HepG2 (cell line): Measurements from ENCODE around the gene CBFA2T2. TPM values are rescaled to one million over a fixed set of nuclear protein-coding genes. Genes with fewer than 3 reads are reported as not detected.
A peak's percentile ranks its signal among the peaks of the same experiment; 100 is the strongest.

ENCODE experiments used
- ATAC-seq: fragments of 200-7000 bp; cut with Tn5 transposase; 3 replicates; pipeline ENCODE4 v1.9.1; 2020; ENCODE audit warnings: mild to moderate bottlenecking, moderate library complexity
- BruUV-seq: library from RNA; stranded (reverse); fragments of 400-500 nt; replicated peaks from 2 replicates; lab custom pipeline; 2021; lab: Mats Ljungman, UMichigan
- CTCF ChIA-PET: fragments of 300-600 bp; formaldehyde crosslinking; extraction: SDS; loops from one replicate; lab custom pipeline; 2021; ENCODE audit warnings: low total read pairs, inconsistent platforms, low intra/inter-chr PET ratio; lab: Yijun Ruan, JAX
- POLR2A ChIA-PET: fragments of 350-600 bp; sonication (Branson Sonifier 250); formaldehyde crosslinking; loops from one replicate; lab custom pipeline; 2020; ENCODE audit warnings: antibody characterized with exemption, inconsistent platforms; lab: Yijun Ruan, JAX
- DNase-seq: peaks from one replicate; pipeline ENCODE4 v3.0.0-alpha.2; 2015; ENCODE audit warnings: low spot score
- FAIRE-seq: peaks from 3 replicates; lab custom pipeline; 2011; peaks lifted over from hg19 to GRCh38; lab: Jason Lieb, UNC
- H2AFZ ChIP-seq: one replicate; pipeline ENCODE4 v1.6.1; 2011; ENCODE audit warnings: low read length, inconsistent platforms
- H3K27ac ChIP-seq: fragments of 300-600 bp; 3 replicates; pipeline ENCODE4 v1.8.0; 2011; ENCODE audit warnings: mixed run types, mild to moderate bottlenecking, mixed read lengths, low read length, inconsistent platforms; ENCODE audit not compliant: insufficient read depth; ENCODE audit errors: extremely low read length
- H3K27me3 ChIP-seq, 2 experiments: fragments of 200-600 bp in 1 of 2; 2 replicates in 1 of 2; 3 replicates in 1 of 2; pipeline versions ENCODE4 v1.6.0 to v1.8.0; 2011; ENCODE audit warnings: low read length in 2 of 2, mild to moderate bottlenecking in 2 of 2, moderate library complexity in 2 of 2, inconsistent platforms in 1 of 2; ENCODE audit not compliant: insufficient read depth in 2 of 2, control insufficient read depth in 1 of 2
- H3K36me3 ChIP-seq, 2 experiments: fragments of 200-600 bp in 1 of 2; replicated peaks in 1 of 2; 2 replicates in 1 of 2; 3 replicates in 1 of 2; pipeline versions ENCODE4 v1.5.1 to v1.8.0; 2011; ENCODE audit warnings: low read length in 2 of 2, inconsistent platforms in 1 of 2; ENCODE audit not compliant: insufficient read depth in 2 of 2, control insufficient read depth in 1 of 2
- H3K4me1 ChIP-seq: 2 replicates; pipeline ENCODE4 v1.5.1; 2012; ENCODE audit warnings: low read length, inconsistent platforms; ENCODE audit not compliant: insufficient read depth
- H3K4me2 ChIP-seq: 2 replicates; pipeline ENCODE4 v1.6.0; 2011; ENCODE audit warnings: low read depth, low read length, inconsistent platforms
- H3K4me3 ChIP-seq, 3 experiments: fragments of 200-600 bp in 1 of 3; sonication (generic), shearing (Covaris generic) in 1 of 3; replicated peaks in 1 of 3; 2 replicates each; pipeline ENCODE4 v1.5.1; 2011 to 2016; ENCODE audit warnings: low read length in 3 of 3, inconsistent platforms in 2 of 3, low read depth in 2 of 3, mild to moderate bottlenecking in 2 of 3, control low read depth in 1 of 3, mixed read lengths in 1 of 3; ENCODE audit not compliant: insufficient read depth in 1 of 3
- H3K79me2 ChIP-seq: one replicate; pipeline ENCODE4 v1.6.1; 2011; ENCODE audit warnings: low read length, inconsistent platforms; ENCODE audit not compliant: insufficient read depth
- H3K9ac ChIP-seq: 2 replicates; pipeline ENCODE4 v1.6.0; 2011; ENCODE audit warnings: mild to moderate bottlenecking, low read depth, low read length, inconsistent platforms; ENCODE audit not compliant: insufficient read depth
- H3K9me3 ChIP-seq: 2 replicates; pipeline ENCODE4 v1.5.1; 2012; ENCODE audit warnings: mild to moderate bottlenecking, low read length
- H4K20me1 ChIP-seq: 2 replicates; pipeline ENCODE4 v1.6.0; 2011; ENCODE audit warnings: inconsistent platforms, mild to moderate bottlenecking, low read length, moderate library complexity; ENCODE audit not compliant: insufficient read depth
- BORCS8-MEF2B ChIP-seq: sonication (generic); formaldehyde crosslinking; IDR thresholded peaks from 2 replicates; pipeline ENCODE4 v1.8.0; 2022; ENCODE audit warnings: mild to moderate bottlenecking, missing genetic modification reagents
- CHD4 ChIP-seq: fragments of 200-600 bp; sonication (generic); IDR thresholded peaks from 2 replicates; pipeline ENCODE4 v1.7.0; 2017; ENCODE audit warnings: mild to moderate bottlenecking, low read length, borderline replicate concordance
- KMT2B ChIP-seq: IDR thresholded peaks from 2 replicates; pipeline ENCODE4 v1.6.1; 2016; ENCODE audit warnings: missing genetic modification reagents, missing compliant biosample characterization
- MEF2D ChIP-seq: sonication (generic); formaldehyde crosslinking; IDR thresholded peaks from 2 replicates; pipeline ENCODE4 v1.5.1; 2020; ENCODE audit warnings: mild to moderate bottlenecking, missing genetic modification reagents
- MLLT10 ChIP-seq: sonication (generic); formaldehyde crosslinking; IDR thresholded peaks from 2 replicates; pipeline ENCODE4 v1.4.0; 2020; ENCODE audit warnings: missing genetic modification reagents
- MTF2 ChIP-seq: sonication (generic); formaldehyde crosslinking; IDR thresholded peaks from 2 replicates; pipeline ENCODE4 v1.5.0; 2020; ENCODE audit warnings: missing genetic modification reagents, borderline replicate concordance
- NFRKB ChIP-seq: fragments of 450-650 bp; IDR thresholded peaks from 2 replicates; pipeline ENCODE4 v1.6.1; 2017
- NR2F6 ChIP-seq, 2 experiments: IDR thresholded peaks; 2 replicates each; pipeline ENCODE4 v1.6.1; 2016; ENCODE audit warnings: antibody characterized with exemption in 1 of 2, mild to moderate bottlenecking in 1 of 2
- POLR2A ChIP-seq, 2 experiments: IDR thresholded peaks; 2 replicates each; pipeline ENCODE4 v1.6.1; 2011; ENCODE audit warnings: low read depth in 2 of 2, low read length in 2 of 2, mild to moderate bottlenecking in 1 of 2, moderate library complexity in 1 of 2; ENCODE audit not compliant: insufficient read depth in 1 of 2
- RCOR2 ChIP-seq: IDR thresholded peaks from 2 replicates; pipeline ENCODE4 v1.6.1; 2016; ENCODE audit warnings: missing biosample characterization, missing genetic modification reagents
- RFX5 ChIP-seq: IDR thresholded peaks from 2 replicates; pipeline ENCODE4 v1.6.1; 2011; ENCODE audit warnings: low read depth, low read length, improper control_type of control experiment
- SALL1 ChIP-seq: sonication (generic); formaldehyde crosslinking; IDR thresholded peaks from 2 replicates; pipeline ENCODE4 v1.8.0; 2022; ENCODE audit warnings: mild to moderate bottlenecking, missing genetic modification reagents
- TGIF2 ChIP-seq: IDR thresholded peaks from 2 replicates; pipeline ENCODE4 v1.6.1; 2016; ENCODE audit warnings: control low read depth, missing compliant biosample characterization
- TMF1 ChIP-seq: sonication (generic); formaldehyde crosslinking; IDR thresholded peaks from 2 replicates; pipeline ENCODE4 v1.8.1; 2022; ENCODE audit warnings: low read depth, missing genetic modification reagents
- TOPORS ChIP-seq: sonication (generic); formaldehyde crosslinking; IDR thresholded peaks from 2 replicates; pipeline ENCODE4 v1.8.0; 2023; ENCODE audit warnings: mild to moderate bottlenecking, missing genetic modification reagents
- ZBTB21 ChIP-seq: sonication (generic); formaldehyde crosslinking; IDR thresholded peaks from 2 replicates; pipeline ENCODE4 v1.4.0; 2020; ENCODE audit warnings: missing genetic modification reagents
- ZBTB7A ChIP-seq: sonication (generic); formaldehyde crosslinking; IDR thresholded peaks from 2 replicates; pipeline ENCODE4 v1.8.0; 2022; ENCODE audit warnings: mild to moderate bottlenecking, missing genetic modification reagents
- ZFX ChIP-seq: sonication (generic); formaldehyde crosslinking; IDR thresholded peaks from 2 replicates; pipeline ENCODE4 v1.4.0; 2020; ENCODE audit warnings: mild to moderate bottlenecking, low read depth, missing genetic modification reagents, moderate library complexity
- ZMYM3 ChIP-seq: sonication (generic); formaldehyde crosslinking; IDR thresholded peaks from 2 replicates; pipeline ENCODE4 v1.5.1; 2020; ENCODE audit warnings: mild to moderate bottlenecking, missing genetic modification reagents
- ZNF263 ChIP-seq: sonication (generic); formaldehyde crosslinking; IDR thresholded peaks from 2 replicates; pipeline ENCODE4 v1.4.0; 2020; ENCODE audit warnings: missing genetic modification reagents
- ZNF331 ChIP-seq: sonication (generic); formaldehyde crosslinking; IDR thresholded peaks from 2 replicates; pipeline ENCODE4 v1.4.0; 2020; ENCODE audit warnings: missing genetic modification reagents
- ZNF354B ChIP-seq: sonication (generic); formaldehyde crosslinking; IDR thresholded peaks from 2 replicates; pipeline ENCODE4 v1.8.0; 2022; ENCODE audit warnings: mild to moderate bottlenecking, missing genetic modification reagents
- ZNF629 ChIP-seq: sonication (generic); formaldehyde crosslinking; conservative IDR thresholded peaks from 2 replicates; pipeline ENCODE4 v1.5.0; 2020; ENCODE audit warnings: missing genetic modification reagents
- ZNF644 ChIP-seq: IDR thresholded peaks from 2 replicates; pipeline ENCODE4 v1.6.1; 2016; ENCODE audit warnings: low read depth
- ZNF75D ChIP-seq: sonication (generic); formaldehyde crosslinking; IDR thresholded peaks from 2 replicates; pipeline ENCODE4 v1.8.1; 2023; ENCODE audit warnings: missing genetic modification reagents, mild to moderate bottlenecking, borderline replicate concordance
- WGBS: methylation state at CpG from one replicate; pipeline ENCODE4 v1.1.6; 2017; ENCODE audit warnings: low lambda C conversion rate; 5-methylcytosine and 5-hydroxymethylcytosine counted together
- in situ Hi-C: cut with HindIII; loops from 2 replicates; pipeline ENCODE4 v1.10.0; 2017; ENCODE audit warnings: low pct_unique_long_range_greater_than_20kb; ENCODE audit not compliant: extremely low pct_ligation_motif_present
- intact Hi-C: fragments of 100-400 bp; cut with micrococcal nuclease; formaldehyde crosslinking; loops from one replicate; pipeline ENCODE4 v1.10.0; 2022; ENCODE audit not compliant: unreplicated experiment
- polyA plus RNA-seq, 8 experiments: library from polyadenylated mRNA; depleted of rRNA in 3 of 8; stranded (reverse) in 7 of 8; unstranded in 1 of 8; fragments of >200 nt; fragmentation: Illumina TruSeq in 4 of 8; extraction: Trizol in 4 of 8; gene quantifications; 2 replicates each; pipeline versions ENCODE4 v1.2.1 to v1.2.3, GENCODE V29; 2011 to 2016; ENCODE audit warnings: low read depth in 4 of 8, missing spikeins in 1 of 8, mixed read lengths in 1 of 8; ENCODE audit not compliant: insufficient read depth in 1 of 8
- total RNA-seq, 5 experiments: library from RNA; depleted of rRNA; stranded (reverse); fragments of >200 nt; fragmentation: Illumina TruSeq; extraction: Trizol; gene quantifications; 2 replicates each; pipeline ENCODE4 v1.2.3, GENCODE V29; 2016; ENCODE audit warnings: low read depth in 1 of 5
- TF ChIP-seq, protein P1 (sequence below): sonication (generic); formaldehyde crosslinking; IDR thresholded peaks from 2 replicates; pipeline ENCODE4 v1.5.0; 2020; ENCODE audit warnings: missing genetic modification reagents, mild to moderate bottlenecking, borderline replicate concordance

CBFA2T2 gene
- total and polyA plus RNA-seq, 2 of the 13 experiments (the other 11 are each of a cell fraction or from before 2014, with no cell fraction given): 6.3 to 21.2 TPM

DNA sequence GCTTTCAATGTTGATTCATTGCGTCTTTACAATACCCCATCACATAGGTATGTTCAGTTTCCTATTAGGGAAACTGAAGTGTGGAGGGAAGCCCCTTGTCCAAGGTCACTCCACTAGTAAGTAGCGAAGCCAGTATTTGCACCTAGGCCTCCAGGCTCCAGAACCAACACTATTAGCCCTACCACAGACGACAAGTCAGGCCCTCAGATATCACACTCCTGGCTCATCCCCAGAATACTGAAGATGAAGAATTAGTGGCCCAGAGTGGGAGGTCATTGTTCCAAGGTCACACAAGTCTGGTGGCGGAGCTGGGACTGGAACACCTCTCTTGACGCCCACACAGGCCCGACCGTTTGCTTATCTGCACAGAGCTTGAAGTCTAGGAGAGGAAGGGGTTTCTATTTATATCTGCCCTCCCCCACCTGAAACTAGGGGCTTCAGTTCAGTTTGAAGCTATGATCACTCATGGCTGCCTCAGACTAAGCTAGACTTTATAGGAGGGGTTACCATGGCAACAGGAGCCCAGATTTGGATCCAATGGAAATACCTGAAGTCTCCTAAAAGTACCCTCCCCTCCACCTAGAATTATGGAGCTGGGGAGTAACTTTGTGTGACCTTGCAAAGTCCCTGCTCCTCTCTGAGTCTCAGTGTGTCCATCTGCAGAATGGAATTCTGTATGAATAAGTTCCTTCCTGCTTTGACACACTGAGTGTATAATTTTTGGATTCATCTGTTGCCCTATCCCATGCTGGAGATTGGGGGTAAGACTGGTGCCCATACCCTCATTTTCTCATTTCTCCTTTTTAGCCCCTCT lies 48.5 kb upstream of the CBFA2T2 start:
- H3K27me3 ChIP-seq: peaks cover 0 to 6% of the 10 kb centered on the region in 2 experiments; a peak in 2 of 5 replicates
- ChIA-PET CTCF (no interaction called here), POLR2A (interaction anchor here (0.7 to 4.4 kb wide), 5 partner anchors 28 to 222 kb away, joined by 3 to 36 read pairs (median 6); partner anchors contain the start of genes CBFA2T2 and CDK5RAP1)
- peaks cover 47% of the 10 kb centered on the region for H3K4me1 ChIP-seq
- H3K9ac ChIP-seq: no peak overlapping the region
- FAIRE-seq (peak; percentile 83), DNase-seq (peak; percentile 71), ATAC-seq (no peak)
- intact Hi-C loops (loop anchor here (10.0 kb wide), 1 partner anchor 293 kb away; the partner anchor contains the start of gene ZNF341), in situ Hi-C loops (no loop called here)
- H3K9me3 ChIP-seq: no peaks in the 10 kb centered on the region
- WGBS: 3% methylated on average over 7 of the region's 7 CpGs
- H3K79me2 ChIP-seq: no peaks in the 10 kb centered on the region
- peak overlapping the region; percentile 48 for H3K4me2 ChIP-seq
- H3K36me3 ChIP-seq: no peaks in the 10 kb centered on the region; a peak in 1 of 5 replicates
- H3K4me3 ChIP-seq: peak overlapping the region in 1 of 3 experiments; percentile 6; a peak in 1 of 6 replicates
- H3K27ac ChIP-seq: no peak overlapping the region
- no TSS peak for BruUV-seq
- H4K20me1 ChIP-seq: no peaks in the 10 kb centered on the region
- H2AFZ ChIP-seq: no peak overlapping the region
- 0 out of 2 replicates have a peak, but pooled peaks have one; percentile 11 for TF ChIP-seq CHD4
- no peak for TF ChIP-seq TMF1 (CRISPR knock-in tag)
- 0 out of 4 replicates have a peak, but pooled peaks of 1 of the 2 experiments have one; percentile 27 for TF ChIP-seq POLR2A (IDR thresholded peaks at IDR 0.05; ENCODE audit: insufficient read depth in 1 of 2, low read depth in 2 of 2, low read length in 2 of 2)
- TF ChIP-seq MTF2: no peak
- peak; percentile 93 for TF ChIP-seq ZNF629 (CRISPR knock-in tag)
- no peak for TF ChIP-seq ZNF75D (CRISPR knock-in tag)
- TF ChIP-seq ZNF263: 0 out of 2 replicates have a peak, but pooled peaks have one; percentile 54
- peak; percentile 18; the same call in 1 of the 2 replicates for TF ChIP-seq ZNF331 (CRISPR knock-in tag)
- TF ChIP-seq ZFX (CRISPR knock-in tag): peak; percentile 59
- TF ChIP-seq RCOR2 (CRISPR knock-in tag): peak; percentile 66
- TF ChIP-seq KMT2B (CRISPR knock-in tag): 0 out of 2 replicates have a peak, but pooled peaks have one; percentile 6
- no peak for TF ChIP-seq ZNF644 (CRISPR knock-in tag)
- no peak for TF ChIP-seq MLLT10 (CRISPR knock-in tag)
- peak; percentile 24; the same call in 1 of the 2 replicates for TF ChIP-seq SALL1
- TF ChIP-seq ZNF354B (CRISPR knock-in tag): 0 out of 2 replicates have a peak, but pooled peaks have one; percentile 30
- TF ChIP-seq NR2F6 (IDR thresholded peaks at IDR 0.05): peak; percentile 41
- TF ChIP-seq NR2F6 (CRISPR knock-in tag; IDR thresholded peaks at IDR 0.05): peak; percentile 23; the same call in 1 of the 2 replicates
- peak; percentile 7; the same call in 1 of the 2 replicates for TF ChIP-seq RFX5
- TF ChIP-seq MEF2D: peak; percentile 42; the same call in 1 of the 2 replicates
- no peak for TF ChIP-seq TGIF2
- no peak for TF ChIP-seq ZBTB21
- peak; percentile 60; the same call in 1 of the 2 replicates for TF ChIP-seq ZMYM3 (CRISPR knock-in tag)
- no peak for TF ChIP-seq NFRKB
- TF ChIP-seq TOPORS (CRISPR knock-in tag): 0 out of 2 replicates have a peak, but pooled peaks have one; percentile 73
- TF ChIP-seq ZBTB7A: peak; percentile 31; the same call in 1 of the 2 replicates
- peak; percentile 64; the same call in 1 of the 2 replicates for TF ChIP-seq BORCS8-MEF2B
- TF ChIP-seq, protein P1, sequence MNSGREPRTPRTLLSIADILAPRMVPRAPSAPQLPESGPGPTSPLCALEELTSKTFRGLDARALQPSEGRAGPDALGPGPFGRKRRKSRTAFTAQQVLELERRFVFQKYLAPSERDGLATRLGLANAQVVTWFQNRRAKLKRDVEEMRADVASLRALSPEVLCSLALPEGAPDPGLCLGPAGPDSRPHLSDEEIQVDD (CRISPR knock-in tag): 0 out of 2 replicates have a peak, but pooled peaks have one; percentile 58
